Fibroblast of lung (primary cell): Measurements from ENCODE around the gene APBA2.

Source experiments
- EZH2 ChIP-seq: IDR thresholded peaks from 2 replicates; pipeline ENCODE4 v1.5.1; 2012; ENCODE audit warnings: low read length, control low read depth, mild to moderate bottlenecking; ENCODE audit errors: missing control alignments
- TF ChIP-seq, protein P1 (sequence below), 2 donors: IDR thresholded peaks in 1 of 2; conservative IDR thresholded peaks in 1 of 2; 1 replicate in 1 of 2; 2 replicates in 1 of 2; pipeline ENCODE4 v1.5.1; 2011 to 2012; ENCODE audit warnings: low read length in 2 of 2, control low read depth in 1 of 2, inconsistent platforms in 1 of 2, low read depth in 1 of 2, mild to moderate bottlenecking in 1 of 2

- TF ChIP-seq, protein P1, sequence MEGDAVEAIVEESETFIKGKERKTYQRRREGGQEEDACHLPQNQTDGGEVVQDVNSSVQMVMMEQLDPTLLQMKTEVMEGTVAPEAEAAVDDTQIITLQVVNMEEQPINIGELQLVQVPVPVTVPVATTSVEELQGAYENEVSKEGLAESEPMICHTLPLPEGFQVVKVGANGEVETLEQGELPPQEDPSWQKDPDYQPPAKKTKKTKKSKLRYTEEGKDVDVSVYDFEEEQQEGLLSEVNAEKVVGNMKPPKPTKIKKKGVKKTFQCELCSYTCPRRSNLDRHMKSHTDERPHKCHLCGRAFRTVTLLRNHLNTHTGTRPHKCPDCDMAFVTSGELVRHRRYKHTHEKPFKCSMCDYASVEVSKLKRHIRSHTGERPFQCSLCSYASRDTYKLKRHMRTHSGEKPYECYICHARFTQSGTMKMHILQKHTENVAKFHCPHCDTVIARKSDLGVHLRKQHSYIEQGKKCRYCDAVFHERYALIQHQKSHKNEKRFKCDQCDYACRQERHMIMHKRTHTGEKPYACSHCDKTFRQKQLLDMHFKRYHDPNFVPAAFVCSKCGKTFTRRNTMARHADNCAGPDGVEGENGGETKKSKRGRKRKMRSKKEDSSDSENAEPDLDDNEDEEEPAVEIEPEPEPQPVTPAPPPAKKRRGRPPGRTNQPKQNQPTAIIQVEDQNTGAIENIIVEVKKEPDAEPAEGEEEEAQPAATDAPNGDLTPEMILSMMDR (conservative IDR thresholded peaks at IDR 0.05 in 1 of 2, IDR thresholded peaks at IDR 0.05 in 1 of 2; ENCODE audit: low read depth in 1 of 2, low read length in 2 of 2): no peak
- TF ChIP-seq EZH2: no peak
Measured at GRCh38 chr15:29050870-29051269, 165.1 kb downstream of the APBA2 start.
